ENCODE measurements around the gene FGF7.

DNA sequence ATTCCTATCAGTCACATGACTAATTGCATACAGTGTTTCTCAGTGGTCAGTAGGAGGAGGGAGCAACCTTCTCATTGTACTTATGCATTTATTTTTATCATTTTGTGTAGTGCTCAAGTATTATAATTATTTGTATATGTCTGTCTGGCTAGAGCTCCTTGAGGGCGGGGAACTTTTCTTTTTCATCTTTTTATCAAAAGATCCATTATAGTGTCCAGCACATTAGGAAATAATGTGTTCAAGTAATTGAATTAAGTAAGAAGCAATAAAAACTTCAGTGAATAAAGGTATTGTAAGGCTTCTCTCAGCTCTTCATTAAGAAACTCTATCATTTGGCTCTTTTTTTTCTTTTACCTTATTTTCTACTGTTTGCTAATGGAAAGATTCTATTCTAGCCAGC, 18.8 kb downstream of the FGF7 start:
- TF ChIP-seq CBFB (IDR thresholded peaks at IDR 0.05; ENCODE audit: low read depth) (no peak), NFIC (IDR thresholded peaks at IDR 0.05; ENCODE audit: low read depth, low read length) (no peak), YY1 (IDR thresholded peaks at IDR 0.05; ENCODE audit: low read depth, low read length) (no peak), ZSCAN29 (IDR thresholded peaks at IDR 0.05) (no peak), CBX3 (IDR thresholded peaks at IDR 0.05; ENCODE audit: borderline replicate concordance, low read depth) (no peak), ASH2L (IDR thresholded peaks at IDR 0.05; ENCODE audit: borderline replicate concordance, low read depth) (no peak), ZNF274 (IDR thresholded peaks at IDR 0.05; ENCODE audit: insufficient read depth, insufficient read length) (no peak), NFYA (IDR thresholded peaks at IDR 0.05; ENCODE audit: borderline replicate concordance, low read depth, low read length) (no peak), POLR2AphosphoS5 (IDR thresholded peaks at IDR 0.05; ENCODE audit: low read length) (no peak), CHD1 (IDR thresholded peaks at IDR 0.05; ENCODE audit: low read depth, low read length) (no peak), EZH2 (IDR thresholded peaks at IDR 0.05; ENCODE audit: borderline replicate concordance, control insufficient read depth, low read depth, low read length) (no peak)
- TF ChIP-seq, protein P1, sequence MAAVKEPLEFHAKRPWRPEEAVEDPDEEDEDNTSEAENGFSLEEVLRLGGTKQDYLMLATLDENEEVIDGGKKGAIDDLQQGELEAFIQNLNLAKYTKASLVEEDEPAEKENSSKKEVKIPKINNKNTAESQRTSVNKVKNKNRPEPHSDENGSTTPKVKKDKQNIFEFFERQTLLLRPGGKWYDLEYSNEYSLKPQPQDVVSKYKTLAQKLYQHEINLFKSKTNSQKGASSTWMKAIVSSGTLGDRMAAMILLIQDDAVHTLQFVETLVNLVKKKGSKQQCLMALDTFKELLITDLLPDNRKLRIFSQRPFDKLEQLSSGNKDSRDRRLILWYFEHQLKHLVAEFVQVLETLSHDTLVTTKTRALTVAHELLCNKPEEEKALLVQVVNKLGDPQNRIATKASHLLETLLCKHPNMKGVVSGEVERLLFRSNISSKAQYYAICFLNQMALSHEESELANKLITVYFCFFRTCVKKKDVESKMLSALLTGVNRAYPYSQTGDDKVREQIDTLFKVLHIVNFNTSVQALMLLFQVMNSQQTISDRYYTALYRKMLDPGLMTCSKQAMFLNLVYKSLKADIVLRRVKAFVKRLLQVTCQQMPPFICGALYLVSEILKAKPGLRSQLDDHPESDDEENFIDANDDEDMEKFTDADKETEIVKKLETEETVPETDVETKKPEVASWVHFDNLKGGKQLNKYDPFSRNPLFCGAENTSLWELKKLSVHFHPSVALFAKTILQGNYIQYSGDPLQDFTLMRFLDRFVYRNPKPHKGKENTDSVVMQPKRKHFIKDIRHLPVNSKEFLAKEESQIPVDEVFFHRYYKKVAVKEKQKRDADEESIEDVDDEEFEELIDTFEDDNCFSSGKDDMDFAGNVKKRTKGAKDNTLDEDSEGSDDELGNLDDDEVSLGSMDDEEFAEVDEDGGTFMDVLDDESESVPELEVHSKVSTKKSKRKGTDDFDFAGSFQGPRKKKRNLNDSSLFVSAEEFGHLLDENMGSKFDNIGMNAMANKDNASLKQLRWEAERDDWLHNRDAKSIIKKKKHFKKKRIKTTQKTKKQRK (IDR thresholded peaks at IDR 0.05; ENCODE audit: low read depth, low read length): no peak
- TF ChIP-seq, protein P2, sequence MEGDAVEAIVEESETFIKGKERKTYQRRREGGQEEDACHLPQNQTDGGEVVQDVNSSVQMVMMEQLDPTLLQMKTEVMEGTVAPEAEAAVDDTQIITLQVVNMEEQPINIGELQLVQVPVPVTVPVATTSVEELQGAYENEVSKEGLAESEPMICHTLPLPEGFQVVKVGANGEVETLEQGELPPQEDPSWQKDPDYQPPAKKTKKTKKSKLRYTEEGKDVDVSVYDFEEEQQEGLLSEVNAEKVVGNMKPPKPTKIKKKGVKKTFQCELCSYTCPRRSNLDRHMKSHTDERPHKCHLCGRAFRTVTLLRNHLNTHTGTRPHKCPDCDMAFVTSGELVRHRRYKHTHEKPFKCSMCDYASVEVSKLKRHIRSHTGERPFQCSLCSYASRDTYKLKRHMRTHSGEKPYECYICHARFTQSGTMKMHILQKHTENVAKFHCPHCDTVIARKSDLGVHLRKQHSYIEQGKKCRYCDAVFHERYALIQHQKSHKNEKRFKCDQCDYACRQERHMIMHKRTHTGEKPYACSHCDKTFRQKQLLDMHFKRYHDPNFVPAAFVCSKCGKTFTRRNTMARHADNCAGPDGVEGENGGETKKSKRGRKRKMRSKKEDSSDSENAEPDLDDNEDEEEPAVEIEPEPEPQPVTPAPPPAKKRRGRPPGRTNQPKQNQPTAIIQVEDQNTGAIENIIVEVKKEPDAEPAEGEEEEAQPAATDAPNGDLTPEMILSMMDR (IDR thresholded peaks at IDR 0.05 in 2 of 3, conservative IDR thresholded peaks at IDR 0.05 in 1 of 3; ENCODE audit: control insufficient read depth in 2 of 3, extremely low read depth in 1 of 3, insufficient read depth in 1 of 3, low read depth in 3 of 3, low read length in 3 of 3): no peak
